ENCODE measurements around the gene CASP7. TPM values are rescaled to one million over a fixed set of nuclear protein-coding genes. Genes with fewer than 3 reads are reported as not detected.

The CASP7 gene
- total RNA-seq, 1 experiment from 2014 or later, result 14.0 TPM

Small RNA genes lying within 50 kb of the gene (microRNA-seq; reads per million reads assigned to microRNA genes)
- gene MIR4483 (ENCODE audit: borderline number of aligned reads, borderline replicate concordance), result not detected

Other genes starting within 250 kb of the CASP7 start
- not detected in 2 replicates for gene HABP2, start 126.9 kb upstream of the CASP7 start, total RNA-seq (2021)
- gene NRAP, start 15.9 kb upstream of the CASP7 start, total RNA-seq (2021), result not detected in 2 replicates
- gene PLEKHS1, start 71.8 kb downstream of the CASP7 start, total RNA-seq (2021), result 2.9 and 4.9 TPM in 2 replicates
- gene DCLRE1A, start 174.2 kb downstream of the CASP7 start, total RNA-seq (2021), result 6.1 and 7.7 TPM in 2 replicates
- 22.5 and 22.8 TPM in 2 replicates for gene NHLRC2, start 174.7 kb downstream of the CASP7 start, total RNA-seq (2021)